ENCODE data around the gene RNF214. TPM values are rescaled to one million over a fixed set of nuclear protein-coding genes. Genes with fewer than 3 reads are reported as not detected.
A peak's percentile ranks its signal among the peaks of the same experiment; 100 is the strongest.
"Not testable (repeated sequence)": the region's sequence is repeated elsewhere in the genome, so short reads cannot be mapped to it uniquely, and the experiment has no call there.

RNF214 gene
- total RNA-seq: 5.7 and 21.6 TPM in 2 replicates

- peak; percentile 31 for DNase-seq (ENCODE audit: low read depth)
Measured at GRCh38 chr11:117232092-117232878, at the start of gene RNF214. RNF214 (plus strand) TSS chr11:117232671; CDS start chr11:117234273, 1,602 bp downstream.

- DNase-seq (ENCODE audit: low read depth): not testable (repeated sequence)
Measured at GRCh38 chr11:117183178-117183577, 49.3 kb upstream of the RNF214 start.

GRCh38 chr11:117183724-117184349 is 48.6 kb upstream of the RNF214 start:
- DNase-seq (ENCODE audit: low read depth): no peak

- no peak for DNase-seq (ENCODE audit: low read depth)
Measured at GRCh38 chr11:117185736-117186430, 46.6 kb upstream of the RNF214 start.

- no peak for DNase-seq (ENCODE audit: low read depth)
Measured at GRCh38 chr11:117186431-117186761, 46.1 kb upstream of the RNF214 start.

GRCh38 chr11:117187007-117187406 is 45.5 kb upstream of the RNF214 start:
- no peak for DNase-seq (ENCODE audit: low read depth)

GRCh38 chr11:117187428-117187798 is 45.1 kb upstream of the RNF214 start:
- DNase-seq (ENCODE audit: low read depth): no peak

GRCh38 chr11:117187799-117188481 is 44.5 kb upstream of the RNF214 start:
- no peak for DNase-seq (ENCODE audit: low read depth)

- no peak for DNase-seq (ENCODE audit: low read depth)
Measured at GRCh38 chr11:117188620-117189081, 43.8 kb upstream of the RNF214 start.

GRCh38 chr11:117189191-117189940 is 43.1 kb upstream of the RNF214 start:
- DNase-seq (ENCODE audit: low read depth): no peak

GRCh38 chr11:117189941-117190544 is 42.4 kb upstream of the RNF214 start:
- no peak for DNase-seq (ENCODE audit: low read depth)

- no peak for DNase-seq (ENCODE audit: low read depth)
Measured at GRCh38 chr11:117191680-117192400, 40.6 kb upstream of the RNF214 start.

GRCh38 chr11:117192401-117192875 is 40.0 kb upstream of the RNF214 start:
- no peak for DNase-seq (ENCODE audit: low read depth)

GRCh38 chr11:117193130-117194020 is 39.1 kb upstream of the RNF214 start:
- DNase-seq (ENCODE audit: low read depth): no peak

GRCh38 chr11:117194267-117194666 is 38.2 kb upstream of the RNF214 start:
- no peak for DNase-seq (ENCODE audit: low read depth)

- DNase-seq (ENCODE audit: low read depth): no peak
Measured at GRCh38 chr11:117195258-117195657, 37.2 kb upstream of the RNF214 start.

GRCh38 chr11:117195761-117196160 is 36.7 kb upstream of the RNF214 start:
- no peak for DNase-seq (ENCODE audit: low read depth)

GRCh38 chr11:117197006-117197405 is 35.5 kb upstream of the RNF214 start:
- no peak for DNase-seq (ENCODE audit: low read depth)

Measured in renal cortical epithelial cell (primary cell).